Uterus (tissue), 4 donors: ENCODE measurements around the gene MSI2. TPM values are rescaled to one million over a fixed set of nuclear protein-coding genes. Genes with fewer than 3 reads are reported as not detected.

Experiments
- DNase-seq, 2 donors: peaks; one replicate each; pipeline ENCODE4 v3.0.0-alpha.2; 2019 to 2020
- H3K27ac ChIP-seq, 2 donors: fragments of 200-600 bp; sonication (generic); 1 replicate in 1 of 2; 2 replicates in 1 of 2; pipeline ENCODE4 v1.5.1; 2016 to 2018
- H3K27me3 ChIP-seq, 2 donors: fragments of 200-600 bp; sonication (generic); one replicate each; pipeline ENCODE4 v1.5.1; 2018 to 2019; ENCODE audit warnings: control low read depth in 1 of 2
- H3K36me3 ChIP-seq, 2 donors: fragments of 200-600 bp; sonication (generic); one replicate each; pipeline ENCODE4 v1.5.1; 2019; ENCODE audit warnings: control low read depth in 1 of 2
- H3K4me1 ChIP-seq, 2 donors: fragments of 200-600 bp; sonication (generic); one replicate each; pipeline ENCODE4 v1.5.1; 2018 to 2019; ENCODE audit warnings: control low read depth in 1 of 2
- H3K4me3 ChIP-seq, 2 donors: fragments of 200-600 bp; sonication (generic); 1 replicate in 1 of 2; 2 replicates in 1 of 2; pipeline ENCODE4 v1.5.1; 2018 to 2019; ENCODE audit warnings: mild to moderate bottlenecking in 1 of 2
- H3K9me3 ChIP-seq, 2 donors: fragments of 200-600 bp; sonication (generic); one replicate each; pipeline ENCODE4 v1.5.1; 2019; ENCODE audit warnings: control low read depth in 1 of 2
- POLR2A ChIP-seq, 2 donors: fragments of 450-650 bp; IDR thresholded peaks; one replicate each; pipeline ENCODE4 v1.6.1; 2016; ENCODE audit warnings: antibody characterized with exemption in 2 of 2, mild to moderate bottlenecking in 1 of 2, moderate library complexity in 1 of 2
- intact Hi-C: fragments of 100-400 bp; cut with DNase I; formaldehyde crosslinking; loops from one replicate; pipeline ENCODE4 v1.15.1; 2023; ENCODE audit warnings: low total_unique reads
- total RNA-seq, 4 donors: library from RNA; depleted of rRNA in 3 of 4; stranded (reverse); fragments of >200 nt in 3 of 4; gene quantifications; one replicate each; pipeline versions ENCODE4 v1.1.0 to v1.2.4, GENCODE V29; 2014 to 2023
- TF ChIP-seq, protein P1 (sequence below), 4 experiments: fragments of 200-600 bp in 2 of 4; fragments of 450-650 bp in 2 of 4; sonication (generic) in 2 of 4; IDR thresholded peaks; one replicate each; pipeline ENCODE4 v1.5.1; 2016 to 2019; ENCODE audit warnings: antibody characterized with exemption in 4 of 4, mild to moderate bottlenecking in 2 of 4, moderate library complexity in 1 of 4
- donor health status: DM: yes; HTN: yes; CAD: no.

MSI2 gene
- total RNA-seq, 4 donors from 2014 or later, result 13.2 to 60.8 (median 44.5) TPM

DNA sequence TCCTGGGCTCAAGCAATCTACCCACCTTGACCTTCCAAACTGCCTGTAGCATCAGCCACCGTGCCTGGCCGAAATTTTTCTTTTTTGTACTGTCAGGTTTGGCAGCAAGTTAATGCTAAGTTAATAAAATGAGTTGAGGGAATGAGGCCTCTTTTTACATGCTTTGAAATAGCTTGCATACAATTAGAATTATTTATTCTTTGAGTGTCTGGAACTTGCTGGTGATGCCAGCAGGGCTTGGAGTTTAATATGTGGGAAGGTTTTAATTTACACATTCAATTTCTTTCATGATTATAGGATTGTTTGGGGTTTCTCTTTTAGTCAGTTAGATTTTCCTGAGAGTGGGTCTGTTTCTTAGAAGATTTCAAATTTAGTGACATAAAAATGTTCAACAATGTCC, 31.2 kb upstream of the MSI2 start:
- Histone ChIP-seq H3K36me3 (no peaks in the 10 kb centered on the region), H3K4me1 (no peaks in the 10 kb centered on the region), H3K27ac (no peak overlapping the region), H3K27me3 (no peaks in the 10 kb centered on the region), H3K9me3 (no peaks in the 10 kb centered on the region), H3K4me3 (no peak overlapping the region)
- TF ChIP-seq, protein P1, sequence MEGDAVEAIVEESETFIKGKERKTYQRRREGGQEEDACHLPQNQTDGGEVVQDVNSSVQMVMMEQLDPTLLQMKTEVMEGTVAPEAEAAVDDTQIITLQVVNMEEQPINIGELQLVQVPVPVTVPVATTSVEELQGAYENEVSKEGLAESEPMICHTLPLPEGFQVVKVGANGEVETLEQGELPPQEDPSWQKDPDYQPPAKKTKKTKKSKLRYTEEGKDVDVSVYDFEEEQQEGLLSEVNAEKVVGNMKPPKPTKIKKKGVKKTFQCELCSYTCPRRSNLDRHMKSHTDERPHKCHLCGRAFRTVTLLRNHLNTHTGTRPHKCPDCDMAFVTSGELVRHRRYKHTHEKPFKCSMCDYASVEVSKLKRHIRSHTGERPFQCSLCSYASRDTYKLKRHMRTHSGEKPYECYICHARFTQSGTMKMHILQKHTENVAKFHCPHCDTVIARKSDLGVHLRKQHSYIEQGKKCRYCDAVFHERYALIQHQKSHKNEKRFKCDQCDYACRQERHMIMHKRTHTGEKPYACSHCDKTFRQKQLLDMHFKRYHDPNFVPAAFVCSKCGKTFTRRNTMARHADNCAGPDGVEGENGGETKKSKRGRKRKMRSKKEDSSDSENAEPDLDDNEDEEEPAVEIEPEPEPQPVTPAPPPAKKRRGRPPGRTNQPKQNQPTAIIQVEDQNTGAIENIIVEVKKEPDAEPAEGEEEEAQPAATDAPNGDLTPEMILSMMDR (IDR thresholded peaks at IDR 0.05), result no peak
- TF ChIP-seq POLR2A (IDR thresholded peaks at IDR 0.05), result no peak
- intact Hi-C loops, result no loop called here
- DNase-seq, result no peak

DNA sequence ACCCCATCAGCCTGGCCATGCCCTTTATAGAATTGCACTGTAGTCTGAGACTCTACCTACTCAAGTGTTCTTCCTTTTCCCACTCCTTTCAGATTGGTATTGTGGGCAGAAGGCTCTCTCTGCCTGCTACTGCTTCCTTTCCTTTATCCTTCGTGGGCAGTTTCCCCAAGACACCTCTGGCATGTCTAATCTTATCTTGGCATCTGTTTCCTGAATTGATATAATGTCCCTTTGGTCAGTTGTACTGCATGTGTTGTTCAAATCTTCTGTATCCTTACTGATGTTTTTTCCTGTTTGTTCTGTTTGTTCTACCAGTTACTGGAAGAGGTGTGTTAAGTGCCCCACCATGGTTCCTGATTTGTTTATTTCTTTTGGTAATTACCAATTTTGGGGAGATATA, 29.5 kb upstream of the MSI2 start:
- Histone ChIP-seq H3K4me3 (no peak overlapping the region), H3K9me3 (no peaks in the 10 kb centered on the region), H3K36me3 (no peaks in the 10 kb centered on the region), H3K27ac (no peak overlapping the region), H3K27me3 (no peaks in the 10 kb centered on the region), H3K4me1 (no peaks in the 10 kb centered on the region)
- no peak for TF ChIP-seq POLR2A (IDR thresholded peaks at IDR 0.05)
- TF ChIP-seq, protein P1 (IDR thresholded peaks at IDR 0.05), result no peak
- intact Hi-C loops, result no loop called here
- no peak for DNase-seq

DNA sequence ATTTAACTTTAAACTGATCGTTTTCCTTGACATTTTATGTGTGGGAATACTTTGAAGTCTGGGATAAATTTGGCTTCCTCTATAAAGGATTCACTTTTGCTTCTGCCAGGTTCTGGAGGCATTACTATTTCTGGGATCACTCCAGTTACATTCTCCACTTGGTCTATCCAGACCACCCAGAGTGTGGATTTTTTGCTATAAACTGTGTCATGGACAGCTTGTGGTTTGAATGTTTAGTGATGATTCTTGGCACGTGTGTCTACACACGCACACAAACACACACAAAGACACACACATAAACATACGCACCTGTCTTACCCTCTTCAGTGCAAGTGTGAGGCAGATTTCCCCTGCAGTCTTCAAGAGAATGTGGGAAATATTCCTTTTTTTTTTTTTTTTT, 27.4 kb upstream of the MSI2 start:
- TF ChIP-seq, protein P1 (IDR thresholded peaks at IDR 0.05), result no peak
- TF ChIP-seq POLR2A (IDR thresholded peaks at IDR 0.05), result no peak
- DNase-seq, result no peak
- no peak overlapping the region for H3K4me3 ChIP-seq
- no peaks in the 10 kb centered on the region for H3K9me3 ChIP-seq
- H3K27me3 ChIP-seq, result no peaks in the 10 kb centered on the region
- no peak overlapping the region for H3K27ac ChIP-seq
- H3K4me1 ChIP-seq, result no peaks in the 10 kb centered on the region
- intact Hi-C loops, result no loop called here
- no peaks in the 10 kb centered on the region for H3K36me3 ChIP-seq

DNA sequence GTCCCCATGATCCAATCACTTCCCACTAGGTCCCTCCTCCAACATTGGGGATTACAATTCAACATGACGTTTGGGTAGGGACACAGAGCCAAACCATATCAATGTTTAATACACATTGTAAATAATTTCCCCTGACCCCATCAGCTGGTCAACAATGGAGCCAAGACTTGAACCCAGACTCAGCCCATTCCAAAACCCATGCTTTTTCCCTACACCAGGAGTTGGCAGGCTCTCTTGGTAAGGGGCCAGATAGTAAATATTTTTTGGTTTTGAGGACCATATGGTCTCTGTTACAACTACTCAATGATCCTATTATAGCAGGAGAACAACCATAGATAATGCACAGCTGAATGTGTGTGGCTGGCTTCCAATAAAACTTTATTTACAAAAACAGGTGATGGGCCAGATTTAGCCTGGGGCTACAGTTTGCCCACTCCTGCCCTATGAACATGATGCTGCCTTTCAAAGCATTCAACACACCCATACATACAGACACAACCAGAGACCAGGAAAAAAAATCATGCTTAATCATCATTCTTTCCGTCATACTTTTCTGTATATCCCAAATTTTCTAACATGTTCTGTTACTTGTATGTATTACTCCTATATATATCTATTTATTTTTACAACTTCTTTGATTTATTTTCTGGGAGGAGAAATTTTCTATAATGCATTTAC, 22.1 kb upstream of the MSI2 start:
- H3K9me3 ChIP-seq, result no peaks in the 10 kb centered on the region
- H3K27ac ChIP-seq, result no peak overlapping the region
- no peak overlapping the region for H3K4me3 ChIP-seq
- no peaks in the 10 kb centered on the region for H3K4me1 ChIP-seq
- no peaks in the 10 kb centered on the region for H3K36me3 ChIP-seq
- TF ChIP-seq POLR2A (IDR thresholded peaks at IDR 0.05), result no peak
- TF ChIP-seq, protein P1 (IDR thresholded peaks at IDR 0.05), result no peak
- H3K27me3 ChIP-seq, result no peaks in the 10 kb centered on the region
- intact Hi-C loops, result no loop called here
- no peak for DNase-seq

DNA sequence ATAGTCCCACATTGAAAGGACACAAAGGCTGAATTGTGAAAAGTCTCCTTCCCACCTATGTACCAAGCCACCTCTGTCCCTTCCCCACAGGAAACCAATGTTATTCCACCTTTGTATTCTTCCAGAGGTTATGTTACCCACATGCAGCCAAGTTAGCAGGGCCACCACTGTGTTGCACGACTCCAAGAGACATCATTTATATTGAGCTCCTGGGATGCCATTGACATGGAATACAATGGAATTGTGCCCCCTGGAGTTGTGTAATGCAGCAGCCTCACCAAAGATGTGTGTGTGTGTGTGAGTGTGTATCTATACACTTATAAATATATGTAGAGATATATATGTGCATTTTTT, 21.6 kb upstream of the MSI2 start:
- no peaks in the 10 kb centered on the region for H3K9me3 ChIP-seq
- no peak for TF ChIP-seq POLR2A (IDR thresholded peaks at IDR 0.05)
- TF ChIP-seq, protein P1 (IDR thresholded peaks at IDR 0.05), result no peak
- H3K4me3 ChIP-seq, result no peak overlapping the region
- intact Hi-C loops, result no loop called here
- no peaks in the 10 kb centered on the region for H3K4me1 ChIP-seq
- no peaks in the 10 kb centered on the region for H3K27me3 ChIP-seq
- H3K27ac ChIP-seq, result no peak overlapping the region
- H3K36me3 ChIP-seq, result no peaks in the 10 kb centered on the region
- no peak for DNase-seq
